ENCODE data around the gene GORASP1. TPM values are rescaled to one million over a fixed set of nuclear protein-coding genes. Genes with fewer than 3 reads are reported as not detected.

Gene GORASP1
- total RNA-seq, 2 donors from 2014 or later, result 47.4 to 48.9 TPM

DNA sequence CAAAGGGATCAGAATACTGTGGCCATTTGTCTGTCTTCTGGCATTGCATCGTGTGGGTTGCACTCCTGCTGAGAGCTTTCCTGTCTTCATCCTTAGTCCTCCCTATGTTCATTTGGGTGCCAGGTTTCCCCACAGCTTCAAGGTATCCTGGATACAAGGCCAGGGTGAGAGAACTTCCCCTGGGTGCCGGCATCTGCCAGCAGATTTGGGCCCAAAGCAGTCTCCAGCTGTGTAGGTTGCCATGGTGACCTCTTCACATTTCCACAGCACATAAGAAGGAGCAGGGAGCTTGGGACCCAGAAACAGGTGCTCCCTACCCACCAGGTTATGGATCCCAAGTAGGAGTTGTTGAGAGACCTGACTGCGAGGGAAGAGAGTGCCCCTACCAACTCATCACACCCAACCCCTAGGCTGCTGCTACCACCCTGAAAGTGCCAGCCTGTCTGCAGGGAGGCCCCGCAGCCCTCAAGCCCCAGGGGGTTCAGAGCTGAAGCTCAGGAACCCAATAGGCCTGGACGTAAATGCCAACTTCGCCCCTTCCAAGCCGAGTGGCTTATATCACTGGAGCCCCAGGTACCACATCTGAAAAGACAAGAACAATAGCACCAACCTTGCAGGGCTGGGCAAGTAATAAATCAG, 20.0 kb upstream of the GORASP1 start:
- Histone ChIP-seq H3K9ac (ENCODE audit: extremely low read depth, low read length, poor library complexity, severe bottlenecking) (no peak overlapping the region), H3K27me3 (ENCODE audit: control insufficient read depth, insufficient read depth, low read length, poor library complexity, severe bottlenecking) (no peaks in the 10 kb centered on the region), H3K4me1 (ENCODE audit: control insufficient read depth, insufficient read depth, low read length) (no peaks in the 10 kb centered on the region), H3K4me3 (ENCODE audit: low read length) (no peak overlapping the region), H3K27ac (ENCODE audit: low read depth, low read length) (no peak overlapping the region), H3K36me3 (ENCODE audit: control insufficient read depth, insufficient read depth, low read length) (no peaks in the 10 kb centered on the region), H3K9me3 (ENCODE audit: control insufficient read depth, low read length) (no peaks in the 10 kb centered on the region)
- TF ChIP-seq, protein P1, sequence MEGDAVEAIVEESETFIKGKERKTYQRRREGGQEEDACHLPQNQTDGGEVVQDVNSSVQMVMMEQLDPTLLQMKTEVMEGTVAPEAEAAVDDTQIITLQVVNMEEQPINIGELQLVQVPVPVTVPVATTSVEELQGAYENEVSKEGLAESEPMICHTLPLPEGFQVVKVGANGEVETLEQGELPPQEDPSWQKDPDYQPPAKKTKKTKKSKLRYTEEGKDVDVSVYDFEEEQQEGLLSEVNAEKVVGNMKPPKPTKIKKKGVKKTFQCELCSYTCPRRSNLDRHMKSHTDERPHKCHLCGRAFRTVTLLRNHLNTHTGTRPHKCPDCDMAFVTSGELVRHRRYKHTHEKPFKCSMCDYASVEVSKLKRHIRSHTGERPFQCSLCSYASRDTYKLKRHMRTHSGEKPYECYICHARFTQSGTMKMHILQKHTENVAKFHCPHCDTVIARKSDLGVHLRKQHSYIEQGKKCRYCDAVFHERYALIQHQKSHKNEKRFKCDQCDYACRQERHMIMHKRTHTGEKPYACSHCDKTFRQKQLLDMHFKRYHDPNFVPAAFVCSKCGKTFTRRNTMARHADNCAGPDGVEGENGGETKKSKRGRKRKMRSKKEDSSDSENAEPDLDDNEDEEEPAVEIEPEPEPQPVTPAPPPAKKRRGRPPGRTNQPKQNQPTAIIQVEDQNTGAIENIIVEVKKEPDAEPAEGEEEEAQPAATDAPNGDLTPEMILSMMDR (conservative IDR thresholded peaks at IDR 0.05), result no peak
- H3K27ac Mint-ChIP-seq, result no peak overlapping the region
- 76 to 83% methylated on average over 5 to 7 of the region's 7 CpGs for WGBS, 2 experiments (ENCODE audit: insufficient coverage in 1 of 2, insufficient read length in 1 of 2)
- no peak overlapping the region for H3K4me3 Mint-ChIP-seq
- H3K9me3 Mint-ChIP-seq, result no peaks in the 10 kb centered on the region
- no peaks in the 10 kb centered on the region for H3K36me3 Mint-ChIP-seq (ENCODE audit: low read depth)
- no peak for DNase-seq
- peaks cover 9% of the 10 kb centered on the region for H3K4me1 Mint-ChIP-seq
- H3K27me3 Mint-ChIP-seq (ENCODE audit: insufficient read depth), result no peaks in the 10 kb centered on the region

DNA sequence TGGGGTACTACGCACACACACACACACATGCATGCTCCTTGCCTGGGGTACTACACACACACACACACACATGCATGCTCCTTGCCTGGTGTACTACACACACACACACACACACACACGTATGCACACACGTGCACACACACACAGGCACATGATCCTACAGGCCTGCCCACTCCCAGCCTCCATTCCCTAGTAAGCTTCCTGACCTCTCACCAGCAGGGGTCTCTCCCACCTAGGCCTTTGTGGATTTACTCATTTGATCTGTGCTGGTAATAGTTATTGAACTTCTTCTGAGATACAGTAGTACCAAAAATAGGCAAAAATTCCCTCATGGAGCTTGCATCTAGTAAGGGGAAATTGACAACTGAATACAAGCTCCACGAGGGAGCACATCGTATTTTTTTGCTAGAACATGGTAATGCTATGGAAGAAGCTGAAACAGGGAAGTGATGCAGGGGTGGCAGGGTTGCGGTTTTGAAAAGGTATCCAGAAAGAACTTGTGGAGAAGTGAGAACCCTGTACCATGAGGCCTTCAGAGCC, 19.2 kb upstream of the GORASP1 start:
- Histone ChIP-seq H3K4me1 (ENCODE audit: control insufficient read depth, insufficient read depth, low read length) (no peaks in the 10 kb centered on the region), H3K36me3 (ENCODE audit: control insufficient read depth, insufficient read depth, low read length) (no peaks in the 10 kb centered on the region), H3K9ac (ENCODE audit: extremely low read depth, low read length, poor library complexity, severe bottlenecking) (no peak overlapping the region), H3K27me3 (ENCODE audit: control insufficient read depth, insufficient read depth, low read length, poor library complexity, severe bottlenecking) (no peaks in the 10 kb centered on the region), H3K4me3 (ENCODE audit: low read length) (no peak overlapping the region), H3K27ac (ENCODE audit: low read depth, low read length) (no peak overlapping the region), H3K9me3 (ENCODE audit: control insufficient read depth, low read length) (no peaks in the 10 kb centered on the region)
- TF ChIP-seq, protein P1 (conservative IDR thresholded peaks at IDR 0.05), result peak; percentile 77
- peaks cover 9% of the 10 kb centered on the region for H3K4me1 Mint-ChIP-seq
- H3K27ac Mint-ChIP-seq, result no peak overlapping the region
- DNase-seq, result peak; percentile 89
- no peaks in the 10 kb centered on the region for H3K36me3 Mint-ChIP-seq (ENCODE audit: low read depth)
- H3K27me3 Mint-ChIP-seq (ENCODE audit: insufficient read depth), result no peaks in the 10 kb centered on the region
- H3K4me3 Mint-ChIP-seq, result no peak overlapping the region
- 64 to 72% methylated on average over 3 to 6 of the region's 6 CpGs for WGBS, 2 experiments (ENCODE audit: insufficient coverage in 1 of 2, insufficient read length in 1 of 2)
- H3K9me3 Mint-ChIP-seq, result no peaks in the 10 kb centered on the region

DNA sequence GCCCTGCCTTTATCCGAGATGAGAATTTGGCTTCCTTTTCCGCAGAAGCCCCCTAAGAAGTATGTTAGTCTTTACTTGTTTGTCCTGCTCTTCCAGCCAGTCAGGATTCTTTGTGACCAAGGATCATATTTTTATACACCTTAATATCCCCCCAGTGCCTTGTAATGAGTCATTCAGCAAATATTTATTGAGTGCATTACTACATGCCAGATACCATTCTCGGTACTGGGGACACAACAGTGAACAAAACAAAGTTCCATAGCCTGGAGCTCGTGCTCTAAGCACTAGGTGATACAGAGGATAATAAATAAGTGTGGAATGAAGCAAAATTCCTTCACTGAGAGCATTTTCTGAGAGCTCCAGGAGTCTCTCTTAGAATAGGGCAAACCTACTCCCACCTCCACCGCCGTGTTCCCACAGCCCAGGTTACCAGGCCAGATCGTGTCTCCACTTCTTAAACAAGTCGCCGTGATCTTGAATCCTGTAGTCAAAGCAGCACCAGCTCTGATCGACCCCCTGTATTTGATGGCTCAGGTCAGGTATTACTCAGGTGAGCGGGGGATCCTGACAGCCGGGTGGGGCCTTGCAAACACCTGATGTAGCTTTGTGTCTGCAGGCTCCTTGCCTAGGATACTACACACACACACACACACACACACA, 18.5 kb upstream of the GORASP1 start:
- H3K27ac ChIP-seq (ENCODE audit: low read depth, low read length), result no peak overlapping the region
- Mint-ChIP-seq H3K36me3 (ENCODE audit: low read depth) (no peaks in the 10 kb centered on the region), H3K4me1 (peaks cover 4% of the 10 kb centered on the region), H3K9me3 (no peaks in the 10 kb centered on the region), H3K27ac (no peak overlapping the region), H3K4me3 (no peak overlapping the region), H3K27me3 (ENCODE audit: insufficient read depth) (no peaks in the 10 kb centered on the region)
- WGBS, 2 experiments (ENCODE audit: insufficient coverage in 1 of 2, insufficient read length in 1 of 2), result 83 to 94% methylated on average over 9 to 12 of the region's 12 CpGs
- TF ChIP-seq, protein P1 (conservative IDR thresholded peaks at IDR 0.05), result no peak
- no peak overlapping the region for H3K4me3 ChIP-seq (ENCODE audit: low read length)
- no peaks in the 10 kb centered on the region for H3K4me1 ChIP-seq (ENCODE audit: control insufficient read depth, insufficient read depth, low read length)
- no peaks in the 10 kb centered on the region for H3K36me3 ChIP-seq (ENCODE audit: control insufficient read depth, insufficient read depth, low read length)
- no peak for DNase-seq
- H3K9me3 ChIP-seq (ENCODE audit: control insufficient read depth, low read length), result no peaks in the 10 kb centered on the region
- no peaks in the 10 kb centered on the region for H3K27me3 ChIP-seq (ENCODE audit: control insufficient read depth, insufficient read depth, low read length, poor library complexity, severe bottlenecking)
- no peak overlapping the region for H3K9ac ChIP-seq (ENCODE audit: extremely low read depth, low read length, poor library complexity, severe bottlenecking)
